ENCODE results near the gene ZNF552.
"Not testable (repeated sequence)": the region's sequence is repeated elsewhere in the genome, so short reads cannot be mapped to it uniquely, and the experiment has no call there.

ZNF552 gene

DNA sequence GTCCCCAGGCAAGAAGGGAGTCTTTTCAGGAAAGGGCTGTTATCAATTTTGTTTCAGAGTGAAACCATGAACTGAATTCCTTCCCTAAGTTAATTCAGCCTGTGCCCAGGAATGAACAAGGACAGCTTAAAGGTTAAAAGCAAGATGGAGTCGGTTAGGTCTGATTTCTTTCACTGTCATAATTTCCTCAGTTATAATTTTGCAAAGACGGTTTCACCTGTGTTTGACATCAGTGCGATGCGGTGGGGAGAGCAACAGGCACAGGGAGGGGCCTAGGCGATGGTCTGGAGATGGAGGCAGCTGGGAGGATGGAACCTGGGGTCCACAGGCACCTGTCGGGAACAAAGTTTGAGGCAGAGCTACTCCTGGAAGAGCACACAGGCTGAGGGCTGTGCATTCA, 5.9 kb upstream of the ZNF552 start:
- H3K4me3 ChIP-seq (ENCODE audit: low read depth, low read length) = peak overlapping the region; percentile 99
- no peak for DNase-seq (ENCODE audit: low read depth)

DNA sequence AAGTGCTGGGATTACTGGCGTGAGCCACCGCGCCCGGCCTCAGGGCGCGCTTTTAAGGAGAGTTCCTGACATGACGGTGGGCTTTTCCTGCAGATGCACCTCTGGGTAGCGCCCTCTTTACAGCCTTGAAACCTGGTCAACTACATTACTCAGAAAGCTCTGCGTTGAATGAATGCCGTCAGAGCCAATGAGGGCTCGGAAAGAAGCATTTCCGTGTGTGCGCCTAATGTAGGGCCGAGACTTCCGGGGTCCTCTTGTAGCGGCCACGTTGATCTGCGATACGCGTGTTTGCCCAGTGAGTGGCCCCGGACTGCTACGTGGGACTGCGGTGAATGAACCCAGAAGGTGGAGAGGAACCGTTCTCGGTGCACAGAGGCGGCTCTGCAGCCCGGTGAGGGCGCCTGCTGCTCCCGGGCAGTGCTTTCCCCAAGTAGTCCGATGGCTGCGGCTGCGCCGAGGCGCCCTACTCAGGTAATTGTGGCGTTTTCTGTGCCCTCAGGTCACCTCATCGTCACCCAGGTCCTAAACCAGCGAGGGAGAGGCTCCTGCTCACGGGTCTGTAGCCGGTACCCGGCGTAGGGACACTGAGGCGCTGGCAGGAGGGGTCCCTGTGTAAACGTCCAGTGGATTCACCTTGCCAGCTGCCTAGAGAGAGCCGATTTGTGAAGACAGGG, 4.9 kb upstream of the ZNF552 start:
- H3K4me3 ChIP-seq (ENCODE audit: low read depth, low read length) = peak overlapping the region; percentile 99
- peak; percentile 83 for DNase-seq (ENCODE audit: low read depth)

DNA sequence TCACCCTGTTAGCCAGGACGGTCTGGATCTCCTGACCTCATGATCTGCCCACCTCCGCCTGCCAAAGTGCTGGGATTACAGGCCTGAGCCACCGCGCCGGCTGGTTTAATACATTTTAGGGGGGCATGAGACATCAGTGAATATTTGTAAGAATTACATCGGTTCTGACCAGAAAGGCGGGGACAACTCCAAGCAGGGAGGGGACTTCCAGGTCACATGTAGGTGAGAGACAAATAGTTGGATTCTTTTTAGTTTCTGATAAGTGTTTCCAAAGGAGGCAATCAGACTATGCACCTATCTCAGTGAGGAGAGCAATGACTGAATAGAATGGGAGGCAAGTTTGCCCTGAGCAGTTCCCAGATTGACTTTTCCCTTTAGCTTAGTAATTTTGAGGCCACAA, 3.7 kb upstream of the ZNF552 start:
- no peak overlapping the region for H3K4me3 ChIP-seq (ENCODE audit: low read depth, low read length)
- DNase-seq (ENCODE audit: low read depth) = no peak

GRCh38 chr19:57817976-57818375, 3.3 kb upstream of the ZNF552 start:
- no peak overlapping the region for H3K4me3 ChIP-seq (ENCODE audit: low read depth, low read length)
- DNase-seq (ENCODE audit: low read depth) = no peak

DNA sequence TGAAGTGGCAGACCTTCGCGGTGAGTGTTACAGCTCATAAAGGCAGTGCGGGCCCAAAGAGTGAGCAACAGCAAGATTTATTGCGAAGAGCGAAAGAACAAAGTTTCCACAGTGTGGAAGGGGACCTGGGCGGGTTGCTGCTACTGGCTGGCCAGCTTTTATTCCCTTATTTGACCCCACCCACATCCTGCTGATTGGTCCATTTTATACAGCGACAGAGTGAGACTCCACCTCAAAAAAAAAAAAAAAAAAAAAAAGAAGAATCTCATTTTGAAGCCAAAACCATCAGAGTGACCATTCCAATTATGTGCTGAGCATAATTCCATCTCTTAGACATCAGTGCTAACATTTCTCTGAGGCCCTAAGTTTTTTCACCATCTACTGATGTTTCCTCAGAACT, 1.9 kb upstream of the ZNF552 start:
- H3K4me3 ChIP-seq (ENCODE audit: low read depth, low read length) = no peak overlapping the region
- DNase-seq (ENCODE audit: low read depth) = no peak

- no peak for DNase-seq (ENCODE audit: low read depth)
- H3K4me3 ChIP-seq (ENCODE audit: low read depth, low read length) = peak overlapping the region; percentile 81
These were observed 748 bp upstream of the ZNF552 start for GRCh38 chr19:57815247-57816075.

GRCh38 chr19:57813919-57814504, 701 bp downstream of the ZNF552 start:
- H3K4me3 ChIP-seq (ENCODE audit: low read depth, low read length) = peak overlapping the region; percentile 81
- no peak for DNase-seq (ENCODE audit: low read depth)

- DNase-seq (ENCODE audit: low read depth); H3K4me3 ChIP-seq (ENCODE audit: low read depth, low read length): not testable (repeated sequence)
These were observed 1.5 kb downstream of the ZNF552 start for GRCh38 chr19:57812975-57813820.

DNA sequence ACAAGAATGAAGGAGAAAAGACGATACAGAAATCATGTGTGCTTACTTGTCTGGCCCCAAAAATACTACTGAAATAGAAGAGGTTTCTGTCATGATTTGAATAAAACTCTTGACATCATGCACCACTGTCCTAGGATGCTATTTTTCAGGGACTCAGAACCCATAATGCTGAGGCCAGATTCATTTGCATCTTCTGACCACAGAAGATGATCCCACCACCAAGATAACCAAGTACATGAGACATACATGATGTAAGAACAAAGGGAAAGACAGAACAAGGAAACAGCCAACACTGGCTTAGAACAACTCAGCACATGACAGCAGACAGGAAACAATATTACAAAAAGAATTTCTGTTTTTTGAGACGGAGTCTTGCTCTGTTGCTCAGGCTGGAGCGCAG, 2.5 kb downstream of the ZNF552 start:
- no peak overlapping the region for H3K4me3 ChIP-seq (ENCODE audit: low read depth, low read length)
- DNase-seq (ENCODE audit: low read depth) = no peak

DNA sequence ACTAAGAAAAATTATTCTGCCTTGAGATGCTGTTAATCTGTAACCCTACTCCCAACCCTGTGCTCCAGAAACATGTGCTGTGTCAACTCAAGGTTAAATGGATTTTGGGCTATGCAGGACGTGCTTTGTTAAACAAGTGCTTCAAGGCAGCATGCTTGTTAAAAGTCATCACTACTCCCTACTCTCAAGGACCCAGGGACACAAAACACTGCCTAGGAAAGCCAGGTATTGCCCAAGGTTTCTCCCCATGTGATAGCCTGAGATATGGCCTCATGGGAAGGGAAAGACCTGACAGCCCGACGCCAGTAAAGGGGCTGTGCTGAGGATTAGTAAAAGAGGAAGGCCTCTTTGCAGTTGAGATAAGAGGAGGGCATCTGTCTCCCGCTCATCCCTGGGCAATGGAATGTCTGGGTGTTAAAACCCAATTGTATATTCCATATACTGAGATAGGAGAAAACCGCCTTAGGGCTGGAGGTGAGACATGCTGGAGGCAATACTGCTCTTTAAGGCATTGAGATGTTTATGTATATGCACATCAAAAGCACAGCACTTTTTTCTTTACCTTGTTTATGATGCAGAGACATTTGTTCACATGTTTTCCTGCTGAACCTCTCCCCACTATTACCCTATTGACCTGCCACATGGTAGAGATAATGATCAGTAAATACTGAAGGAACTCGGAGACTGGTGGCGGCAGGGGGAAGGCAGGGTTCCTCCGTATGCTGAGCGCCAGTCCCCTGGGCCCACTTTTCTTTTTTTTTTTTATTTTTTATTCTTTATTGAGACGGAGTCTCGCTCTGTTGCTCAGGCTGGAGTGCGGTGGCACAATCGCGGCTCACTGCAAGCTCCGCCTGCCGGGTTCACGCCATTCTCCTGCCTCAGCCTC, 4.1 kb downstream of the ZNF552 start:
- not testable (repeated sequence) for H3K4me3 ChIP-seq (ENCODE audit: low read depth, low read length); DNase-seq (ENCODE audit: low read depth)

- no peak overlapping the region for H3K4me3 ChIP-seq (ENCODE audit: low read depth, low read length)
- DNase-seq (ENCODE audit: low read depth) = no peak
These were observed 7.2 kb downstream of the ZNF552 start for GRCh38 chr19:57807541-57807940.

DNA sequence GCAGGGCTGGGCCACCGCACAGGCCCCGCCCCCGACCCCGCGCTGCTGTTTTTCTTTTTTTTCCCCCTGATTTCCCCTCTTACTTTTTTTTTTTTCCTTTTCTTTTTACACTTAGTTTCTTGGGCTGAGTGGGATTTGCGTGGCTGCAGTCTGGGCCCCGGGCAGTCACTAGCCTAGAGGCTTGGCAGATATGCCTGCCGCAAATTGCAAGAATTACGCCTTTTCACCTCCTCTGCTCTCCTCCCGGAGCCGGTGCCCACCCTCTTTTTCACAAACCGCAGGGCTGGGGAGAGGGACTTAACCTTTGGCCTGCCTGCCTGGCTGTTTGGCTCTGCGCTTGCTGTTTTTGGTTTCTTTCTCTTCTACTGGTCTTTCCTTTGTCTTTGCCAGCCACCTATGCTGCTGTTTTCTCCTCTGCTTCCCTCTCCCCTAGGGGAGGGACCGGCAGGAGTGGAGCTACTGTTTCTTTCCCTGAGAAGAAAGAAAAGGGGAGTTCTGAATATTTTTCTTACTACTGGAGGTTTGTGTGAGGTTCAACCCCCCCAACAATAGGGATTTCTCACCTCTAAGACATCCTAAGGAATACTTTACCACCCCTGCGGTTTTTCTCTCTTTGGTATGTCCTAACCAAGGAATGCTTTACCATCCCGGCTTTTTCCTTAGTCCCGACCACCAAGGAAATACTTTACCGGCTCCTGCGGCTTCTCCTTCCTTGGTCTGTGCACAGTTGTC, 11.0 kb downstream of the ZNF552 start:
- peak; percentile 56 for DNase-seq (ENCODE audit: low read depth)
- H3K4me3 ChIP-seq (ENCODE audit: low read depth, low read length) = peak overlapping the region; percentile 65

GRCh38 chr19:57803265-57803593, 11.5 kb downstream of the ZNF552 start:
- peak overlapping the region; percentile 65 for H3K4me3 ChIP-seq (ENCODE audit: low read depth, low read length)
- DNase-seq (ENCODE audit: low read depth) = no peak

GRCh38 chr19:57802269-57802668, 12.4 kb downstream of the ZNF552 start:
- DNase-seq (ENCODE audit: low read depth) = no peak
- H3K4me3 ChIP-seq (ENCODE audit: low read depth, low read length) = no peak overlapping the region

DNA sequence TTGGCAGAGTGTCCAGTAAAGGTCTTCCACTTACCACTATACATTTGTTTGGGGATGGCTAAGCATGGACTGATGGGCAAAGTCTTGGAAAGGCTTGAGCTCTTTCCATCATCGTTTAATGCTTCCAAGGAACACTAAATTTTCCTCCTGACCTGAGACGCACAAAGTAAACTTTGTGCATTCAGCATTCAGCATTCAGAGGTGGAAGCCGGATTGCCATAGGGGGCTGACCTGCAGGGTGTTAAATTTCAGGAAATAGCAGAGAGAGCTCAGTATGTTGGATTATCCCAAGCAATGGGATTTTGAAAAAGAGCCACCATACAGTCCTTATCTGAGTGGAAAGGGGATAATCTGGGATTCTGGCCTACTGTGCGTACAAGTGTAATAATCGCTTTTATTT, 14.0 kb downstream of the ZNF552 start:
- no peak overlapping the region for H3K4me3 ChIP-seq (ENCODE audit: low read depth, low read length)
- DNase-seq (ENCODE audit: low read depth) = no peak

DNA sequence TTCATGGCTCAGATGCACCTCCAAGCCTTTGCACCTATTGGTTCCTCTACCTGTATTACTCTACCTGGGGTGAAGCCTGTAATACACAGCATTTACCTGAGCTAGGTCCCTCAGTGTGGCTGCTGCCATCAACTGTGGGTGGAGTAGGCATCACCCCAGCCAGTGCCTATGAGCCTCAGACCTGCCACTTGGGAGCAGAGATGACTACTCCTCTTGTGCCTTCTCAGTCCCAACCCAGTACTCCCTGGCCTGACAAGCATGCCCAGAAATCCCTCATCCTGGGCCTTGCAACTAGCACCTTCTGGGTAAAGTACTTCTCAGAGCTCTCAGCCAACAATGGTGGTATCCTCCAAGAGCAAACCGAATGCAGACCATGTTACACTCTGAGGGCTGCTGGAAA, 18.1 kb downstream of the ZNF552 start:
- H3K4me3 ChIP-seq (ENCODE audit: low read depth, low read length); DNase-seq (ENCODE audit: low read depth): not testable (repeated sequence)

- no peak for DNase-seq (ENCODE audit: low read depth)
These were observed 25.4 kb downstream of the ZNF552 start for GRCh38 chr19:57789288-57789687.

DNA sequence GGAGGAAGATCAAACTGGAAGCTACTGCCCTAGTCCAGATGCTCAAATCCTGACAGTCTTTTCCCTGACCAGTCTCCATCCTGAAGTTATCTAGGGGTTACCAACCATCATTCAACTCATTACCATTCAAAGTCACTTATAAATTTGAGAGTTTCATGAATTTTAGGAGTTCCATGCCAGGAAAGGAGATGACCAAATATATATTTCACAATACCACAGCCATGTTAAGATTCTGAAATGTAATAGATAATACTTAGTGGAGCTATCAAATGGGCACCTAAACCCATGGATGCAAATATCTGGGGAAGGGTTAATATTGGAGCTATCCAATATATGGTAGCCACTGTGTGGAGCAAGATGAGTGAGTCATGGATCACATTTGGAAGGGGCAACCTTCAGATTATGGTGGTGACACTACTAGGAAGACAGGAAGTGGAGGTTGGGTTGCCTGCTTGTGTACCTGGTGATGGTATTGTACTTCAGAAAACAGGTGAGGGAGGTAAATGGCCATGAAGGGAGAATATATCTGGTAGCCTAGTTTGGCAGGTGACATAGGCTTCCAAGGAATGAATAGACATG, 26.5 kb downstream of the ZNF552 start:
- H3K4me3 ChIP-seq (ENCODE audit: low read depth, low read length) = no peak overlapping the region
- no peak for DNase-seq (ENCODE audit: low read depth)

More at GRCh38 chr19:57789288-57789687, 25.4 kb downstream of the ZNF552 start:
- H3K4me3 ChIP-seq (ENCODE audit: low read depth, low read length) = no peak overlapping the region
